GM19468 (cell line): ENCODE data around the gene NCK1.
A peak's percentile ranks its signal among the peaks of the same experiment; 100 is the strongest.

Experiments used
- ATAC-seq: cut with Tn5 transposase; IDR thresholded peaks from one replicate; pipeline ENCODE4 v1.9.1; 2021; ENCODE audit warnings: mild to moderate bottlenecking, moderate library complexity, moderate number of reproducible peaks; ENCODE audit not compliant: unreplicated experiment; ENCODE audit errors: extremely low read depth

The NCK1 gene

DNA sequence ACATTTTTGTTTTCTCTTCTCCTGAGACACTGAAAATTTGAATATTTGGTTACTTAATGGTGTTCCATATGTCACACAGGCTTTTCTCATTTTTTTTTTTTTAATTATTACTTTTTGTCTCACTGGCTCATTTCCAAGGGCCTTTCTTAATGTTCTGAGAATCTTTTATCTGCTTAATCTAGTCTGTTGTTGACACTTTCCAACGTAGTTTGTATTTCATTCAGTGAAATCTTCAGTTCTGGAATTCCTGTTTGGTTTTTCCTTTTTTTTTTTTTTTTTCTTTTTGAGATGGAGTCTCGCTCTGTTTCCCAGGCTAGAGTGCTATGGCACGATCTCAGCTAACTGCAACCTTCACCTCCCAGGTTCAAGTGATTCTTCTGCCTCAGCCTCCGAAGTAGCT lies 42.7 kb downstream of the NCK1 start:
- ATAC-seq: no peak

- ATAC-seq: no peak
Measured at GRCh38 chr3:136905549-136905948, 43.5 kb downstream of the NCK1 start.

GRCh38 chr3:136906725-136907124 lies 44.7 kb downstream of the NCK1 start:
- no peak for ATAC-seq

DNA sequence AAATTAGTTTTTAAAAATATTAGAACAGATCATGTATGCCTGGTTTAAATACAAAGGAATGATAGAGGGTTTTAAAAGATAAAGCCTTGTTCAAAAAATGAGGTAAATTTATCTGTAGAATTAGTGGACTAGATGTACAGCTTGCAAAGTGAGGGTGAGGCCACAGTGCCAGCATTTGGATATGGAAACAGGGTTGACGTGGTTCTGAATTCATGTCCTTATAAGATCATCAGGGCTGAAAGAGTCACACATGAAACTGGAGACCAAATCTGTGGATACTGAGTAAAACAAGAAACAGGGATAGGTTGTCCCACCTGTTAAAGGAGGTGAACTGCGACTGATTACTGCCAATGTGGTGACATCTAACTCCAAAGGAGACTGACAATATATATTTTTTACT lies 46.3 kb downstream of the NCK1 start:
- ATAC-seq: no peak

DNA sequence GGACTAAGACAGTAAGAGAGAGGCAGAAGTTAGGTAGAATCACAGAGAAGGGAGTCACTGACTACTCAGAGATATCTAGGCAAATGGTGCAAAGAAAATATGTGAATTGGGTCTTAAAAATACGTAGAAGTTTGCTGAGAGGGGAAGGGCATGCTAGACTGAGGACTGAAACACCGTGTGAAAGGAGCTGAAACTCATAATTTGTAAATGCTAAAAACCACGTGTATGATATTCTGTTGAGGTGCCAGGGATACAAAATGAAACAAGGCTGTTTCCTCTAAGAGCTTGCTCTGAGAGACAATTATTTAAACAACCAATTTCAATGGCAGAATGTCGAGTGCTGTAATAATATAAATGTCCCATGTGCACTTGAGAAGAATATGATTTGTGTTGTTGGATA lies 47.2 kb downstream of the NCK1 start:
- peak; percentile 80 for ATAC-seq

GRCh38 chr3:136910697-136911096 lies 48.7 kb downstream of the NCK1 start:
- no peak for ATAC-seq

DNA sequence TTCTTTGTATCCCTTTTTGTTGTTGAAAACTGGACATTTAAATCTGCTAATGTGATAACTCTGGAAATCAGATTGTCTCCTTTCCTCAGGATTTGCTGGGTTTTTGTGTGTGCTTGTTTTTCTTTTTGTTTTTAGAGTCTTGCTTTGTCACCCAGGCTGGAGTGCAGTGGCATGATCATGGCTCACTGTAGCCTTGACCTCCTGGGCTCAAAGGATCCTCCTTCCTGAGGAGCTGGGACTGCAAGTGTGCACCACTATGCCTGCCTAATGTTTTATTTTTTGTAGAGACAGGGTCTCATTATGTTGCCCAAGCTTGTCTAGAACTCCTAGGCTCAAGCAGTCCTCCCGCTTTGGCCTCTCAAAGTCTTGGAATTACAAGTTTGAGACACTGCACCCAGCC lies 51.2 kb downstream of the NCK1 start:
- ATAC-seq: no peak

- ATAC-seq: no peak
Measured at GRCh38 chr3:136914739-136915138, 52.7 kb downstream of the NCK1 start.

GRCh38 chr3:136916223-136916622 lies 54.2 kb downstream of the NCK1 start:
- no peak for ATAC-seq

DNA sequence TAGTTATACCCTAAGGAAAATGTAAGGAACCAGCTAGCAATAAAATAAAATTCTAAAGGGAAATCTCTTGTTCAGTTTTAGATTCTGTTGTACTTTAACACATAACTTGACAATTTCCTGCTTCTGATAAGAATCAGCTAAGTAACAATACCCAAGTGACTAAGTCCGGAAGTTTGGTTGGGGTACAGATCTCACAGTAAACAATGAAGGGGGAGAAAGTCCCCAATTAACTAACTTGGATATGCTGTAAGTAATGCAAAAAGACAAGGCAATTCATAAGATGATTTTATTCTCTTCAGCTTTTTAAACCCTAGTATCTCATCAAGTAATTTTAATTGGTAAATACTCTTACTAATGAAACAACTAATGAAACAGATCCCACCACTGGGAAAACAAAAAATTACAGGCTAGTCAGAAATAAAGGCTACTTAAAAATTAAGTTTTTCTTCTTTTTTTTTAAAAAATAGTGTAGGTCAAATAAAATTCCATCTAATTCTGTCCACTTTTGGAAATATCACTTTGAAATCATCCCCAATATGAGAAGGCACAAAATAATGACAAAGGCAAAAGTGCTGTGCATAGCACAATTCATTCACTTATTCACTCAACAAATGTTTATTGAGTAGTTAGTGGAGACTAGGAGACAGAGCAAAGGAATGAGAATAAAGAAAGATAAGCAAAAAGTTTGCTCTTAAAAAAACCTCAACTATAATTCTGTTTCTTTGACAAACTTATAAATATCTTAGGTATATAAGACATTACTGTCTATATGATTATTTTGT lies 58.0 kb downstream of the NCK1 start:
- no peak for ATAC-seq

DNA sequence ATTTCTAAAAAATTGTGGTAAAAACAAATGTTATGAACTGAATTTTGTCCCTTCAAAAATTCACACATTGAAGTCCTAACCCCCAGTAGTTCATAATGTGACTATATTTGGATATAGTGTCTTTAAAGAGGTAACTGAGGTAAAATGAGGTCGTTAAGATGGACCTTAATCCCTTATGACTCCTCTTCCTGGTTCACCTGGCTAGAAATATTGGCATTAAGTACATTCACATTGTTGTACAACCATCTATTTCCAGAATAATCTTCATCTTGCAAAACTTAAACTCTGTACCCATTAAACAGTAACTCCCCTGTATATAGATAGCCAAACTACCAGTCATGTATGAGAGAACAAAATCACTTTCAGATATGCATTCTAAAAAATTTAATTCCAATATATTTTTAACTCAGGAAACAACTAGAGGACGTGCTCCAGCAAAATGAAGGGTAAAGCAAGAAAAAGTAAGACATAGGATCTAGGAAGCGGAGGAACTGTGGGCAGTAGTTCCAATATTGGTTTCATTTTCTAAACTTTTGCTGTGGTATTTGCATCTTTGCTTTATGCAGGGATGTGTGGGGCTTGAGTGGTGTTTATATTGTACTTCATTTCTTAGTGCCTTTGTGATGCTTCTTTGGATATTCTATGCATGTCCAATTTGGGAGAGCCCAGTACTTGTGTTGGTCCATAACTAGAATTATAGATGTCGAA lies 59.0 kb downstream of the NCK1 start:
- no peak for ATAC-seq

- ATAC-seq: peak; percentile 86
Measured at GRCh38 chr3:136925425-136926190, 63.6 kb downstream of the NCK1 start.

DNA sequence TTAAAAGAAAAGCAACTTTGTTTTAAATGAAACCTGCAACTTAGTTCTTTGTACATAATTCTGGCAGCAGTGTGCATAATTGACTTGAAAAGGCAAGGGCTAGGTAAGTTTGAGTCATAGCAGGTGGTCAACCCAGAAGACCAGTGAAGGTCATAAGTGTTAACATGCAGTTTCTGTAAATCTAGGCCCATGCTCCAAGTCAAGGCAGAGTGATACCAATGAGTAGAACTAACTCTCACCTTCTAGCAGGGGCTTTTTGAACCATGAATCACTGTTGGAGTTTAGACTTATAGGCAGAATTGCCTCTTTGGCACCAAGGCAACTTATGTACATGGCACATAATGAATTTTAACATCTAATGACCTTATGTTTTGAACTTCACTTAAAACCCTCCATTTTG lies 66.2 kb downstream of the NCK1 start:
- no peak for ATAC-seq

DNA sequence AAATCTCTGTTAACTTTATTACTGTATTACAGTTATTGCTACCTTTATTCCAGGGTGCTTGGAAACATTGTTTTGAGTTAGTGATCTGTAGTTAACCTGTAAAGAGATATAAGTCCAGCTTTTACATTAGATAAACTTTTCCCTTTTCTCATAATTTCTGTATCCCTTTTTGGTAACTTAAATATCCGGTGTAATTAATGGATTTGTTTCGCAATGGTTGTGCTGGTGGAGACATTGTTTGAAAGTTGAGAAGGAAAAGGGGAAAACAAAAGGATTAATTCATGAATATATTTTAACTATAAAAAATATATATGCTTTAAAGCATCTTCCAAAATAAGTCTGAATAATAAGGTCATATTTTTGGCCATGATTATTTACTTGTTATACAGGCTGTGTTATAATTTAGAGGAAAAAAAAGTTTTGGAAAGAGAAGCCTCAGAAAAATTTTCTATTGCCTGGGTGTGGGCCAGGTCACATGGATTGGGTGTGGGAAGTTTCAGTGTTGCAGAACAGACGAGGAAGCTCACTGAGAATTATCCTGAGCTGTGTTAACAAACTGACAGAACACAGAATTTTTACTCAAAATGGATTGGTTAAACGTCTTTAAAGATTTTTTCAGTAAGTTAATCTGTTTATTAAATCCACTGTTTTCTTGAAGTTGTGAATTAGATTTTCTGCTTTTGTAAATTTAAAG lies 68.1 kb downstream of the NCK1 start:
- ATAC-seq: no peak

DNA sequence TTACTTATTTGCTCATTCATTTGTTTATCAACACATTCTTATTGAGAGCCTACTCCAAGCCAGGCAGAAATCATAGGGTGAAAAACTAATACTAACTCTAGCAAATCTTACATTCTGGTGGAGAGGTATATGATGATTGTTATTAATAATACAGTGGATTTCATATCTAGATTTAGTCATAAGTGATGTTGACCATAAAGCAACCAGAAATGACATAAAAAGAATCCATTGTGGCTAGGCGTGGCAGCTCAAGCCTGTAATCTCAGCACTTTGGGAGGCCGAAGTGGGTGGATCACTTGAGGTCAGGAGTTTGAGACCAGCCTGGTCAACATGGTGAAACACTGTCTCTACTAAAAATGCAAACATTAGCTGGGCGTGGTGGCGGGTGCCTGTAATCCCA lies 69.6 kb downstream of the NCK1 start:
- no peak for ATAC-seq

- no peak for ATAC-seq
Measured at GRCh38 chr3:136932523-136932922, 70.5 kb downstream of the NCK1 start.

- ATAC-seq: no peak
Measured at GRCh38 chr3:136932978-136933772, 71.2 kb downstream of the NCK1 start.

DNA sequence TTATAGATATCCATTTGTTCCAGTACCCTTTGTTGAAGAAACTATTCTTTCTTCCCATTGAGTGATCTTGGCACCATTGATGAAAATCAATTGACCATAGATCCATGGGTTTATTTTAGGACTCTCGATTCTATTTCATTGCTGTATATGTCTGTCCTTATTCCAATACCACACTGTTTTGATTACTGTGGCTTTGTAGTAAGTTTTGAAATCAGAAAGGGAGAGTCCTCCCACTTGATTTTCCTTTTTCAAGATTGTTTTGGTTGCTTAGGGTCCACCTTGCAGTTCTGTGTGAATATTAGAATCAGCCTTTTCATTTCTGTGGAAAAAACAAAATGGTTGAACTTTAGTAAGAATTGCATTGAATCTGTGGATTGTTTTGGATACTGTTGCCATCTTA lies 75.2 kb downstream of the NCK1 start:
- no peak for ATAC-seq

DNA sequence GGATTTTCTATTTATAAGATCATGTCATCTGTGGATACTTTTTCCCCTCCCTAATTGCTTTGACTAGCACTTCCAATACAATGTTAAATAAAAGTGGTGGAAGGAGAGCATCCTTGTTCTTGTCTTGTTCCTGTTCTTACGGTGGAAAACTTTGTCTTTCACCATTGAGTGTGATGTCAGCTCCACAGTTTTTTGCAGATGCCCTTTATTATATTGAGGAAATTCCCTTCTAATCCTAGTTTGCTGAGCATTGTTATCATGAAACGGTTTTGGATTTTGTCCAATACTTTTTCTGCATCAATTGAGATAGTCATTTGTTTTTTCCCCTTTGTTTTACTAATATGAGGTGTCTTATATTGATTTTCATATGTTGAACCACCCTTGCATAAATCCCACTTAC lies 75.8 kb downstream of the NCK1 start:
- no peak for ATAC-seq

GRCh38 chr3:136938334-136938733 lies 76.3 kb downstream of the NCK1 start:
- no peak for ATAC-seq
